GM06990 (cell line): ENCODE results near the gene PDRG1.

Experiments used
- DNase-seq: peaks from one replicate; pipeline ENCODE4 v3.0.0-alpha.2; 2011; ENCODE audit not compliant: insufficient read length; ENCODE audit errors: extremely low read depth
- H3K27me3 ChIP-seq: replicated peaks from 2 replicates; pipeline ENCODE4 v1.6.0; 2011; ENCODE audit warnings: low read length; ENCODE audit not compliant: control insufficient read depth, insufficient read depth
- H3K36me3 ChIP-seq: 2 replicates; pipeline ENCODE4 v1.5.1; 2011; ENCODE audit warnings: low read length; ENCODE audit not compliant: control insufficient read depth, insufficient read depth
- H3K4me3 ChIP-seq: replicated peaks from 2 replicates; pipeline ENCODE4 v1.5.1; 2011; ENCODE audit warnings: low read depth, mild to moderate bottlenecking, control low read depth, low read length
- TF ChIP-seq, protein P1 (sequence below): IDR thresholded peaks from 2 replicates; pipeline ENCODE4 v1.5.1; 2011; ENCODE audit warnings: low read length, control low read depth, mild to moderate bottlenecking, inconsistent platforms; ENCODE audit not compliant: insufficient read depth, poor library complexity, severe bottlenecking

Gene PDRG1

DNA sequence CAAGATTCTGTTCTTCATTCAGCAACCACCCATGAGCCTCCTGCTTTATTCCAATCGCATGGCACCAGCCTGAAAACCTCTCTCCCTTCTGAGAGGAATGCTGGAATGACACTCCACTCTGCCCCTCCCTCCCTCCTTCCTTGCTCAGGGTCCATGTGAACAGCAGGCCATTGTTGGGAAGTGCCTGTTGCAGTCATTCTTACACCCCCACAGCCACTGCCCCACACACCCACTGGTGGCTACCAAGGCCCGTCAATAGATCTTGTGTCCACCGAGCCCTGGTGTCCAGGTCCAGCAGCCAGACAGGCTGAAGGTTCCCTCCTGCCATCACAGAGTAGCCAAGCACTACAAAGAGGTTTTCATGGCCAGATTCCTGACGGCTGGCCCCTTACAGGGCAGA, 6.5 kb downstream of the PDRG1 start:
- DNase-seq: no peak
- H3K4me3 ChIP-seq: no peak overlapping the region
- TF ChIP-seq, protein P1, sequence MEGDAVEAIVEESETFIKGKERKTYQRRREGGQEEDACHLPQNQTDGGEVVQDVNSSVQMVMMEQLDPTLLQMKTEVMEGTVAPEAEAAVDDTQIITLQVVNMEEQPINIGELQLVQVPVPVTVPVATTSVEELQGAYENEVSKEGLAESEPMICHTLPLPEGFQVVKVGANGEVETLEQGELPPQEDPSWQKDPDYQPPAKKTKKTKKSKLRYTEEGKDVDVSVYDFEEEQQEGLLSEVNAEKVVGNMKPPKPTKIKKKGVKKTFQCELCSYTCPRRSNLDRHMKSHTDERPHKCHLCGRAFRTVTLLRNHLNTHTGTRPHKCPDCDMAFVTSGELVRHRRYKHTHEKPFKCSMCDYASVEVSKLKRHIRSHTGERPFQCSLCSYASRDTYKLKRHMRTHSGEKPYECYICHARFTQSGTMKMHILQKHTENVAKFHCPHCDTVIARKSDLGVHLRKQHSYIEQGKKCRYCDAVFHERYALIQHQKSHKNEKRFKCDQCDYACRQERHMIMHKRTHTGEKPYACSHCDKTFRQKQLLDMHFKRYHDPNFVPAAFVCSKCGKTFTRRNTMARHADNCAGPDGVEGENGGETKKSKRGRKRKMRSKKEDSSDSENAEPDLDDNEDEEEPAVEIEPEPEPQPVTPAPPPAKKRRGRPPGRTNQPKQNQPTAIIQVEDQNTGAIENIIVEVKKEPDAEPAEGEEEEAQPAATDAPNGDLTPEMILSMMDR: no peak
- no peaks in the 10 kb centered on the region for H3K27me3 ChIP-seq
- H3K36me3 ChIP-seq: peaks cover 30% of the 10 kb centered on the region

DNA sequence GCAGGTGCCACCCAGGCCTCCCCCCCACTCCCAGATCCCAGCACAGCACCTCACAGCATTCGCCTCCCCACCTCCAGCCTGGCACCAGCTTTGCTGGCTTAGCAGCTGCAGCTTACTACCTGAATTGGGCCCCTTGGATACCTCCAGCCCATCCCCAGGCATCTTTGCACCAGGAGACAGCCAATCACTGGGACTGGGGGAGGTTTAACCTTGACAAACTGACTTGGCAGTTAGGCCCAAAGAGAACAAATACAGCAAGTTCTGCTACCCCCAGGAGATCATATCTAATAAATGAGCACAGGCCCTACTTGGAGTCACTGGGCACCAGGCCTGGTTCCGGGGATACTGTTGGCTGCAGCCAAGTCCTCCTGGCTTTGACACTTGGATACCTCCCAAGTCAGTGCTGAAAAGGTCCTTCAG, 8.8 kb downstream of the PDRG1 start:
- H3K36me3 ChIP-seq: peaks cover 24% of the 10 kb centered on the region
- no peaks in the 10 kb centered on the region for H3K27me3 ChIP-seq
- no peak for DNase-seq
- no peak overlapping the region for H3K4me3 ChIP-seq
- TF ChIP-seq, protein P1: no peak

DNA sequence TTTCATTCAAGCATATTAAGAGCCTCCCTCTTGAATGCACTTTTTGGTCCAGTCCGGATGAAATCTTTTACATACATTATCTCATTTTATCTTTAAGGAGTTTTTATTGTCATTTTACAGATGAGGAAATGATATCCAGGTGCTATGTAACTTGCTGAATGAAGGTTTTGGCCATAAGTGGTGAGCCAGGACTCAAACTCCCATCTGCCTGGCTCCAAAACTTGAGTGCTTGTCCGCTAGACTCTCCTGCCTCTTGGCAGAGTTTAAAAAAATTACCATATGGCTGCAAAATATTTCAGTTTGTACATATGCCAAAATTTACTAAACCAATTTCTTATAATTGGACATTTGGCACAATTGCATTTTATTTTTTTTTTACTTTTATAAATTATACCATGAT, 12.2 kb downstream of the PDRG1 start:
- DNase-seq: no peak
- peaks cover 3% of the 10 kb centered on the region for H3K36me3 ChIP-seq
- no peaks in the 10 kb centered on the region for H3K27me3 ChIP-seq
- TF ChIP-seq, protein P1: no peak
- no peak overlapping the region for H3K4me3 ChIP-seq

DNA sequence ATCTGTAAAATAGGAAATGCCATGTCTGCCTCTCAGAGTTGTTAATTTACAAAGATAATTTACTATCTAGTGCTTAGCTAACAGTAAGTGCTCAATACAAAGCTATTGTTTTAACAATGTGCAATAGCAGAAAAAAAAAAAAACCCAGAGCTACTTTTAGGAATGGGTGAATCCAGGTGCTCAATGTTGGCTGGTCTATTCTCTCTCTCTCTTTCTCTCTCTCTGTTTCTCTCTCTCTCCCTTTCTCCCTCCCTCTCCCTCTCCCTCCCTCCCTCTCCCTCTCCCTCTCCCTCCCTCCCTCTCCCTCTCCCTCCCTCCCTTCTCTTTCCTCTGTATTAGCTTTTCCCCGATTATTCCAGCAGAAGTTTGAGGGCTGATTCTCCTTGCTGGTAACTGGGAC, 14.0 kb downstream of the PDRG1 start:
- no peak overlapping the region for H3K4me3 ChIP-seq
- no peak for DNase-seq
- no peaks in the 10 kb centered on the region; the same call in none of the 2 replicates for H3K36me3 ChIP-seq
- TF ChIP-seq, protein P1: no peak
- H3K27me3 ChIP-seq: no peaks in the 10 kb centered on the region

DNA sequence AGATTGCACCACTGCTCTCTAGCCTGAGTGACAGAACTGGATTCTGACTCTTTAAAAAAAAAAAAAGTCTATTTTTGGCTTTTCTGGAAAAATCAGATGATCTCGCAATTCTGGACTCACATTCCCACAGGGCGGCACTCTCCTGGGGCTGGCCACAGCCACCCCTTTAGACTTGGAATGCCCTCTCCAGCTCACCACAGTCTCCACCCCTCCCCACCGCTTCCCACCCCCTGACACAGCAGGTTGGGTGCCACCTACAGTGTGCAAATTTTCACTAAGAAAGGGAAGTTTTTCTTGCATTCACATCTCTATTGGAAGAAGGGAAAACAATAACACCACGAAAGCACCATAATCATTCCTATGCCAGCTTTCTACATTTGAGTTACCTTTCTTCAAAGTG, 15.4 kb downstream of the PDRG1 start:
- no peaks in the 10 kb centered on the region for H3K27me3 ChIP-seq
- H3K36me3 ChIP-seq: no peaks in the 10 kb centered on the region
- H3K4me3 ChIP-seq: no peak overlapping the region
- TF ChIP-seq, protein P1: no peak
- DNase-seq: no peak
